NCI-H69 (cell line): ENCODE measurements around the gene IL17B.
"Not testable (repeated sequence)": the region's sequence is repeated elsewhere in the genome, so short reads cannot be mapped to it uniquely, and the experiment has no call there.

Source experiments
- DNase-seq: peaks from one replicate; lab custom pipeline; 2025; lab: John Stamatoyannopoulos, UW

Gene IL17B

GRCh38 chr5:149400304-149400703 is 21.2 kb upstream of the IL17B start:
- DNase-seq, result no peak

- DNase-seq, result peak; percentile 55
Observed at GRCh38 chr5:149399775-149400174, 20.7 kb upstream of the IL17B start.

DNA sequence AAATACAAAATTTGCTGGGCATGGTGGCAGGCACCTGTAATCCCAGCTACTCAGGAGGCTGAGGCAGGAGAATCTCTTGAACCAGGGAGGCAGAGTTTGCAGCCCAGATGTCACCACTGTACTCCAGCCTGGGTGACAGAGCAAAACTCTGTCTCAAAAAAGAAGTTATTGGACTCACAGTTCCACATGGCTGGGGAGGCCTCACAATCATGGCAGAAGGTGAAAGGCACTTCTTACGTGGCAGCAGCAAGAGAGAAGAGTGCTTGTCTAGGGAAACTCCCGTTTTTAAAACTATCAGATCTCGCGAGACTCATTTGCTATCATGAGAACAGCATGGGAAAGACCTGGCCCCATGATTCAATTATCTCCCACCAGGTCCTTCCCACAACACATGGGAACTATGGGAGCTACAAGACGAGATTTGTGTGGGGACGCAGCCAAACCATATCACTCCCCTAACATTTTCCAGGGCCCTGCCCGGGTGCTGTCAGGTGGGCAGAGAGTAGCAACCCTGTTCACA is 19.7 kb upstream of the IL17B start:
- DNase-seq, result not testable (repeated sequence)

GRCh38 chr5:149397530-149397929 is 18.4 kb upstream of the IL17B start:
- DNase-seq, result no peak

DNA sequence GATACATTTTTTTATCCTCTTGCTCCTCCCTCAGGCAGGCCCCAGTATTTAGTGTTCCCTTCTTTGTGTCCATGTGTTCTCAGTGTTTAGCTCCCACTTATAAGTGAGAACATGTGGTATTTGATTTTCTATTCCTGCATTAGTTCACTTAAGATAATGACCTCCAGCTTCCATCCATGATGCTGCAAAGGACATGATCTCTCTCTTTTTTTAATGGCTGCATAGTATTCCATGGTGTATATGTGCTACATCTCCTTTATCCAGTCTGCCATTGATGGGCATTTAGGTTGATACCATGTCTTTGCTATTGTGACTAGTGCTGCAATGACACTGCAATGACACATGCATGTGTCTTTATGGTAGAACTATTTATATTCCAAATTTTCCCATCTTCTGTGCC is 15.9 kb upstream of the IL17B start:
- not testable (repeated sequence) for DNase-seq

DNA sequence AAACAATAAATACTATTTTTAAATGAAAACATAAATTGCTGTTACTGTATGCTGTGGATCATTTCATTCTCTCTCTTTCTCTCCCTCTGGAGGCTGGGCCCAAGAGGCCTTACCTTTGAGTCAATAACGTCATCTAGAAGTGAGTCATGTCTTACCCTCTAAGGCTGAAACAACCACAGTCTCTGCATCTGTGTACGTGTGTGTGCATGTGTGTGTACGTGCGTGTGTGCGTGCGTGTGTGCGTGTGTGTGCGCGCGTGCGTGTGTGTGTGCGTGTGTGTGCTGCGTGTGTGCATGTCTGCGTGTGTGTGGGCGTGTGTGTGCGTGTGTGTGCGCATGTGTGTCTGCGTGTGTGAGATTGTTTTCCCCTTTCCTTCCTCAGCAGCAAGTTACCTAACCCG is 13.6 kb upstream of the IL17B start:
- no peak for DNase-seq

GRCh38 chr5:149391524-149391923 is 12.4 kb upstream of the IL17B start:
- no peak for DNase-seq

- DNase-seq, result not testable (repeated sequence)
Observed at GRCh38 chr5:149391076-149391475, 12.0 kb upstream of the IL17B start.

DNA sequence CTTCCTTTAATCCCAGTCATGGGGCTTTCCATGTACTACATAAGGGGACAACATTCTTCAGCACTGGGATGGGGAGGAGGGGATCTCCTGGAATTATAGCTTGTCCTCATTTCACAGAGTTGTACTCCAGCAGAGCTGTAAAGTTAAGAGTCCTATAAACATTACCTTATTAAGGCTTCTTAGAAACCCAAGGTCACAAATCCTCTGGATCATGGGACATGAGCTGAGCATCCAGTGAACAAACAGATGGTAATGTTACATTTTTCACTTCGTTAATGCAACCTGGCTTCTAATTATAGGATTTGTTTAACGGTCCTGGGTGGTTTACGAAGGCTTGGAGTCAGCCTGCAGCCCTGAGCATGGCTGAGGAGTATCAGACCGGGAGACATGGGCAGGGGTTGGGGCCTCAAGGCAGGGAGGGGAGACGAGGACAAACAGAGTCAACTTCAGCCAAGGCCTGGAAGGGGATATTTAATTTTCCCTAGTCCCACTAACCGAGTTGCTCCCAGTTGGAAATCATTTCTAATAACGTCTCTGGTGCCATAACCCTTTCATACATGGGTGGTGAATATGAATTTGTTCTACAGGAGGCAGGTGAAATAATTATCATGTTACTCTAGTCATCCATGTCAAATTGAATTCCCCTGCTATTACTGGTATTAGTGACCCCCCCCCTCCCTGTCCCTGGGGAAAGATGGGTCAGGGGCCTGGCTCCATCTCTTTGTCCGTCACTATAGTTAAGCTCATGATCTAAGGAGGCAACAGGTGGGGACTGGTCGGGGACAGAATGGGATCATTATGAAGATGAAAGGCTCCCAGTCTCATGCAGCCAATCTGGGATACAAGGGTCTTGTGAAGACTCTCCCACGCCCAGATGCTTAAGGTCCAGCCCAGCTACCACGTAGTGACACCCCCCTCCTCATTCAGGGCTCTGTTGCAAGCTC is 10.7 kb upstream of the IL17B start:
- DNase-seq, result peak; percentile 36

- DNase-seq, result no peak
Observed at GRCh38 chr5:149388498-149389190, 9.6 kb upstream of the IL17B start.

GRCh38 chr5:149387982-149388381 is 8.9 kb upstream of the IL17B start:
- no peak for DNase-seq

- DNase-seq, result no peak
Observed at GRCh38 chr5:149387081-149387631, 8.1 kb upstream of the IL17B start.

DNA sequence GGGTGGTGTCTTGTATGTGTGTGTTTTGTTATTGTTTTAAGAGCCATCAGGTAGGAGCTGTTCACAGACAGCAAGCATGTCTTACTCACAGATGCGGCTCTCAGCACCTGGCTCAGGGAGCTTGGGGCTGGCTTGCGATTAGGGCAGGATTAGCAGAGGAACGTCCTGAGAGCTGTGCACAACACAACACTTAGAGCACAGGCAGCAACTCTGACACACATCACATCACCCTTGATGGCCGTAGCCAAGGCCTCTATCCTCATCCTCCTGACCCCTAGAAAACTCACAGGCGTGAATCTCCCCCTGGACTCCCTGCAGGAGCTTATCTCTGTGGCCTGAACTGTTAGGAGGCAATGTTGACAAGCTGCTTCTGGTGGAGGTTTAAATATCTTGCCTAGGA is 7.1 kb upstream of the IL17B start:
- DNase-seq, result no peak

- DNase-seq, result no peak
Observed at GRCh38 chr5:149383399-149383798, 4.3 kb upstream of the IL17B start.

DNA sequence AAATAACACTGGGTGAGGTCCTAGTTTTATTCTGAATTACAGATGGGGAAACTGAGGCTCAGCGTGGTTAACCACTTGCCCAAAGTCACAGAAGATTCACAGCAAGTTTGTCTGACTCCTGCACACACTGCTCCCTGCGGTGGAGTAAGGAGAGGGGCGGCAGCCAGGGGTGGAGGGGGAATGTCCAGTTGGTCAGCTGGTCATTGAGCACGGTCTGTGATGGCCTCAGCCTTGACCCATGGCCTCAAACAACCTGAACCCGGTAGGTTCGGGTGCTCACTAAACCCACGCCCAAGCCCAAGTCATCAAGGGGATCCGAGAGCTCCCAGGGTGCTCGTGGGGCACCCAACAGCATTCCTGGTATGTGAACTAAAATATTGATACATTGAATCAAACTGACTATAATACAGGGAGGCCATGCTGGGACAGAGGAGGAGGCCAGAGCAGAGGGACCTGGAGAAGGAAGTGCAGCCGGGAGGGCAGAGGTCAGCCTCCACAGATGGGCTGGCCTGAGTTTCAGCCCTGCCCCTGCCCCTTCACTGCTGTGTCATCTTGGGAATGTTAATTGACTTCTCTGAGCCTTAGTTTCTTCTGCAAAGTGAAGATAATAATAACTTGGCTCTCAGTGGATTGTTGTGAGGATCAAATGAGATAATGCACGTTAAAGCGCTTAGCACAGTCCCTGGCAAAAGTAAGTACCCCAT is 3.6 kb upstream of the IL17B start:
- DNase-seq, result no peak

- peak; percentile 62 for DNase-seq
Observed at GRCh38 chr5:149381986-149382338, 2.9 kb upstream of the IL17B start.

DNA sequence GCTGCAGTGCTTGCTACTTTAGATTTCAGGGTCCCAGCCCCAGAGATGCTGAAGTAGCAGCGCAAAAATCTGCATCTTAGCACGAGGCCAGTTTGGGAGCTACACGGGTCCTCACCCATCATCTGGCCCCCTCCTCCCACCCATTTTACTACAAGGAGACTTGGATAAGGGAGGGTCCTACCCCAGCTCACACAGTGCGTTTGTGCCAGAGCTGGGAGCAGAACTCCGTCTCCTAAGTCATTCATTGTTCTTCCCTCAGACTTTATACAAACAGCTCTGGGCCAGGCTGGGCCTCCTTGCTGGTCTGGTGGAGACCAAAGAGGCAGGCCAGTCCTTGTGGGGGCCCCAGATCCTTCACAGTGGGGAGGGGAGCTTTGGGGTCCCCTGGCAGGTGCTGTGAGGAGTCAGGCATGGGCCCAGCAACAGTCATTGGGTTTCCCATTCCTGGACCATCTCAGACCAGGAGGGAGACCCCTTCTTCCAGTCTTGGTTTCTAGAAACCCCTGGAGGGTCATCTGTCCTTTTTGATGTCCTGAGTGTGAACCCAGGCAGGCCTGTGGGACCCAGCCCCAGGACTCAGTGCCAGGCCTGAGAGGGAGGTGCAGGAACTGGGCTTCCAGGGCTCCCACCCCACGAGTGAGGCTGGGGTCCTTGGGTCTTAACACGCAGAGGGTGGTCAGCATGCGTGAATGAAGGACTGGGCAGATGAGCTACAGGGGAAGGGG is 2.3 kb upstream of the IL17B start:
- no peak for DNase-seq

- no peak for DNase-seq
Observed at GRCh38 chr5:149380466-149381121, 1.5 kb upstream of the IL17B start.

DNA sequence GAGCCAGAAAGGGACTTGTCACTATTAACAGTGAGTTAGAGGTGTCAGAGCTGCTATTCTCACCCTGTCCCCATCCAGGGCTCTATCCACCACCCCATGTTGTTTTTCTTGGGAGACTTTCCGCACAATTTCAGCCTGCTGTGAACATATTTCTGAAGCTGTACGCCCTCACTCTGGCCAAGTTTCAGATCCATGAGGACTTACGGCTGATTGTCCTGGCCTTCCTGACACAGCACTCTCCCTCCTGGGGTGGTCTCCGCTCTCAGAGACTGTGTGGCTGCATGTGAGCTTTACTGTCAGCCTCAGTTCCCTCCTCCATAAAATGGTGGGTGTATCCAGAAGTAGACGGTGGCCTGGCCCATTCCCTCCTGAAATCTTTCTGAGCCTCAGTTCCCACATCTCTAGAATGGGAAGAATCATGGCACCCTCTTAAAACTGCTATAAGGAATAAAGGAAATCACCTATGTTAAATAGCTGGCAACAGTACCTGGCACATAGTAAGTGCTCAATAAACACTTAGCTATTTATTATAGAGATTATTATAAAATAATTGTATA is 804 bp upstream of the IL17B start:
- DNase-seq, result no peak

DNA sequence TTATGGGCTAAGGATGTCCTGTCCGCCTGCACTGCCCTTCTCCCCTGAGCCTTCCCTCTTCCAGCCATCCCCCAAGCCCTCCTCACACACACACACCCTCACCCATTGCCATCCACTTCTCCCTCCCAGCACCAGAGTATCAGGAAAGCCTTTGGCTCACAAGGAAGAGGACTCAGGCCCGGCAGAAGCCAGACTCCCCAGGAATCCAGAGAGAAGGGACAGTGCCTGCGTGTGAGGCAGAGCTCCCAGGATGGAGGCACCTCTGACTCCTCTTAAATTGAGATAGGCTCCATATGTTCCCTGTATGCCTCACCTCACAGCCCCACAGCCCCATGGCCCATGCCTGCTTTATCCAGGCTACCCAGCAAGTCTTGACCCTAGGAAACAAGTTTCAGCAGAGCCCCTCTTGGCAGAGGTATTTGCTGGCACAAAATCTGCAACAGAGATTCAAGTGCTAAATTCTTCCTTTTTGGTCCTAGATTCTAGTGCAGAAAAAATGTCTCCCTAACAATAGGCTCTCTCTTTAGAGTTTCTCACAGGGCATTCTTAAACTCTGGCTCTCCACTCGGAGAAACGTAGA is 761 bp downstream of the IL17B start:
- no peak for DNase-seq
